B cell (primary cell): ENCODE data around the gene KCNQ2.
"Not testable (repeated sequence)": the region's sequence is repeated elsewhere in the genome, so short reads cannot be mapped to it uniquely, and the experiment has no call there.

ENCODE experiments used
- EZH2 ChIP-seq: IDR thresholded peaks from 2 replicates; pipeline ENCODE4 v1.6.1; 2012; ENCODE audit warnings: borderline replicate concordance, low read depth, mild to moderate bottlenecking, moderate library complexity, low read length; ENCODE audit not compliant: insufficient read depth, poor library complexity, severe bottlenecking
- TF ChIP-seq, protein P1 (sequence below): fragments of 200-600 bp; IDR thresholded peaks from one replicate; pipeline ENCODE4 v1.8.0; 2022; ENCODE audit warnings: antibody characterized with exemption, mild to moderate bottlenecking

DNA sequence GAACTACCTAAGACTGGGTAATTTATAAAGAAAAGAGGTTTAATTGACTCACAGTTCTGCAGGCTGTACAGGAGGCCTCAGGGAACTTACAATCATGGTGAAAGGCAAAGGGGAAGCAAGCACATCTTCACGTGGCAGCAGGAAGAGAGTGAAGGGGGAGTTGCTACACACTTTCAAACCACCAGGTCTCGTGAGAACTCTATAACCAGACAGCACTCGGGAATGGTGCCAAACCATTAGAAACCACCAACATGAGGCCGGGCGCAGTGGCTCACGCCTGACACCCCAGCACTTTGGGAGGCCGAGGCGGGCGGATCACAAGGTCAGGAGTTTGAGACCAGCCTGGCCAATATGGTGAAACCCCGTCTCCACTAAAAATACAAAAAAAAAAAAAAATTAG is 42.1 kb upstream of the KCNQ2 start:
- TF ChIP-seq, protein P1, sequence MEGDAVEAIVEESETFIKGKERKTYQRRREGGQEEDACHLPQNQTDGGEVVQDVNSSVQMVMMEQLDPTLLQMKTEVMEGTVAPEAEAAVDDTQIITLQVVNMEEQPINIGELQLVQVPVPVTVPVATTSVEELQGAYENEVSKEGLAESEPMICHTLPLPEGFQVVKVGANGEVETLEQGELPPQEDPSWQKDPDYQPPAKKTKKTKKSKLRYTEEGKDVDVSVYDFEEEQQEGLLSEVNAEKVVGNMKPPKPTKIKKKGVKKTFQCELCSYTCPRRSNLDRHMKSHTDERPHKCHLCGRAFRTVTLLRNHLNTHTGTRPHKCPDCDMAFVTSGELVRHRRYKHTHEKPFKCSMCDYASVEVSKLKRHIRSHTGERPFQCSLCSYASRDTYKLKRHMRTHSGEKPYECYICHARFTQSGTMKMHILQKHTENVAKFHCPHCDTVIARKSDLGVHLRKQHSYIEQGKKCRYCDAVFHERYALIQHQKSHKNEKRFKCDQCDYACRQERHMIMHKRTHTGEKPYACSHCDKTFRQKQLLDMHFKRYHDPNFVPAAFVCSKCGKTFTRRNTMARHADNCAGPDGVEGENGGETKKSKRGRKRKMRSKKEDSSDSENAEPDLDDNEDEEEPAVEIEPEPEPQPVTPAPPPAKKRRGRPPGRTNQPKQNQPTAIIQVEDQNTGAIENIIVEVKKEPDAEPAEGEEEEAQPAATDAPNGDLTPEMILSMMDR = not testable (repeated sequence)
- not testable (repeated sequence) for TF ChIP-seq EZH2
